PC-3 (cell line): ENCODE results near the gene DEFB123. TPM values are rescaled to one million over a fixed set of nuclear protein-coding genes. Genes with fewer than 3 reads are reported as not detected.

Experiments
- ATAC-seq: fragments of 200-7000 bp; cut with Tn5 transposase; 2 replicates; pipeline ENCODE4 v1.9.1; 2020; ENCODE audit warnings: mild to moderate bottlenecking, moderate library complexity
- BruUV-seq: library from RNA; stranded (reverse); fragments of 400-500 nt; replicated peaks from 2 replicates; lab custom pipeline; 2021; lab: Mats Ljungman, UMichigan
- CTCF ChIA-PET: fragments of 300-600 bp; sonication (Branson Sonifier 250); formaldehyde crosslinking; loops from one replicate; lab custom pipeline; 2022; ENCODE audit warnings: antibody characterized with exemption; lab: Charles Lee
- POLR2A ChIA-PET: fragments of 300-600 bp; sonication (Branson Sonifier 250); formaldehyde crosslinking; loops from one replicate; lab custom pipeline; 2022; ENCODE audit warnings: antibody characterized with exemption; ENCODE audit not compliant: unreplicated experiment; lab: Charles Lee
- DNase-seq: peaks from one replicate; pipeline ENCODE4 v3.0.0-alpha.2; 2015
- H2AFZ ChIP-seq: fragments of 300-600 bp; sonication (generic); 2 replicates; pipeline ENCODE4 v1.6.0; 2016; ENCODE audit warnings: antibody characterized with exemption, low read length
- H3F3A ChIP-seq: fragments of 300-600 bp; sonication (generic); one replicate; pipeline ENCODE4 v1.6.0; 2017; ENCODE audit warnings: antibody characterized with exemption, low read length, control low read depth, mild to moderate bottlenecking; ENCODE audit not compliant: unreplicated experiment
- H3K27ac ChIP-seq: fragments of 300-600 bp; sonication (generic); 2 replicates; pipeline ENCODE4 v1.5.1; 2016; ENCODE audit warnings: mild to moderate bottlenecking, low read length
- H3K27me3 ChIP-seq: fragments of 300-600 bp; sonication (generic); 2 replicates; pipeline ENCODE4 v1.6.1; 2016; ENCODE audit warnings: low read length, mixed read lengths
- H3K36me3 ChIP-seq: fragments of 300-600 bp; sonication (generic); 2 replicates; pipeline ENCODE4 v1.6.1; 2016; ENCODE audit warnings: low read depth, mixed run types, low read length, mixed read lengths
- H3K4me1 ChIP-seq: fragments of 300-600 bp; sonication (generic); 2 replicates; pipeline ENCODE4 v1.5.1; 2016; ENCODE audit warnings: low read length; ENCODE audit not compliant: insufficient read depth
- H3K4me2 ChIP-seq: fragments of 300-600 bp; sonication (generic); 2 replicates; pipeline ENCODE4 v1.6.0; 2016; ENCODE audit warnings: low read length
- H3K4me3 ChIP-seq: fragments of 300-600 bp; sonication (generic); 2 replicates; pipeline ENCODE4 v1.5.1; 2016; ENCODE audit warnings: mild to moderate bottlenecking, low read length, mixed read lengths
- H3K79me2 ChIP-seq: fragments of 300-600 bp; sonication (generic); 2 replicates; pipeline ENCODE4 v1.6.1; 2017; ENCODE audit warnings: low read length, mixed read lengths
- H3K9ac ChIP-seq: fragments of 300-600 bp; sonication (generic); 2 replicates; pipeline ENCODE4 v1.6.0; 2016; ENCODE audit warnings: mild to moderate bottlenecking, low read length
- H3K9me2 ChIP-seq: fragments of 300-600 bp; sonication (generic); replicated peaks from 2 replicates; pipeline ENCODE4 v1.6.1; 2016; ENCODE audit warnings: mixed run types, low read length, mixed read lengths
- H3K9me3 ChIP-seq: fragments of 300-600 bp; sonication (generic); 2 replicates; pipeline ENCODE4 v1.6.1; 2016; ENCODE audit warnings: low read length, mixed read lengths
- H4K20me1 ChIP-seq: fragments of 300-600 bp; sonication (generic); 2 replicates; pipeline ENCODE4 v1.6.1; 2016; ENCODE audit warnings: low read length, mixed read lengths
- CTCF ChIP-seq: fragments of 300-600 bp; sonication (generic); conservative IDR thresholded peaks from 2 replicates; pipeline ENCODE4 v1.5.1; 2017; ENCODE audit warnings: antibody characterized with exemption, low read depth, mild to moderate bottlenecking, low read length
- EZH2 ChIP-seq: fragments of 300-600 bp; sonication (generic); IDR thresholded peaks from one replicate; pipeline ENCODE4 v1.6.1; 2017; ENCODE audit warnings: antibody characterized with exemption, mild to moderate bottlenecking, low read length; ENCODE audit not compliant: unreplicated experiment
- EZH2phosphoT487 ChIP-seq: fragments of 300-600 bp; sonication (generic); IDR thresholded peaks from 2 replicates; pipeline ENCODE4 v1.6.1; 2018; ENCODE audit warnings: mild to moderate bottlenecking, antibody characterized with exemption, low read length, borderline replicate concordance
- intact Hi-C: fragments of 100-400 bp; cut with micrococcal nuclease; formaldehyde crosslinking; loops from 2 replicates; pipeline ENCODE4 v1.9.0; 2023
- total RNA-seq: library from RNA; depleted of rRNA; stranded (reverse); fragments of >200 nt; gene quantifications from 2 replicates; pipeline ENCODE4 v1.2.3, GENCODE V29; 2014

Gene DEFB123
- total RNA-seq, 1 experiment from 2014 or later = not detected

GRCh38 chr20:31472395-31473330 is 32.2 kb downstream of the DEFB123 start:
- ATAC-seq = no peak
- no TSS peak for BruUV-seq
- Histone ChIP-seq H3K4me2 (no peak overlapping the region), H4K20me1 (no peaks in the 10 kb centered on the region), H3K9me2 (no peaks in the 10 kb centered on the region), H3K9me3 (no peaks in the 10 kb centered on the region), H3K79me2 (no peaks in the 10 kb centered on the region), H3F3A (no peaks in the 10 kb centered on the region), H3K4me1 (no peaks in the 10 kb centered on the region), H3K9ac (no peak overlapping the region), H3K36me3 (no peaks in the 10 kb centered on the region), H3K27ac (no peak overlapping the region), H3K27me3 (peaks cover 35% of the 10 kb centered on the region), H3K4me3 (no peak overlapping the region), H2AFZ (no peak overlapping the region)
- TF ChIP-seq EZH2 = no peak
- no peak for TF ChIP-seq CTCF
- no peak for TF ChIP-seq EZH2phosphoT487
- intact Hi-C loops = no loop called here
- POLR2A ChIA-PET = no interaction called here
- no peak for DNase-seq
- CTCF ChIA-PET = interaction anchor here (0.5 kb wide), 1 partner anchor 58 kb away, joined by 4 read pairs; no protein-coding TSS in a partner anchor

- DNase-seq = no peak
- Histone ChIP-seq H3K9me2 (no peaks in the 10 kb centered on the region), H4K20me1 (no peaks in the 10 kb centered on the region), H3K27ac (no peak overlapping the region), H3K27me3 (peaks cover 41% of the 10 kb centered on the region), H3K4me3 (no peak overlapping the region), H3K4me1 (no peaks in the 10 kb centered on the region), H3K4me2 (no peak overlapping the region), H3K9ac (no peak overlapping the region), H3K79me2 (no peaks in the 10 kb centered on the region), H3K9me3 (no peaks in the 10 kb centered on the region), H3K36me3 (no peaks in the 10 kb centered on the region), H2AFZ (no peak overlapping the region), H3F3A (no peaks in the 10 kb centered on the region)
- no peak for ATAC-seq
- POLR2A ChIA-PET = no interaction called here
- TF ChIP-seq EZH2 = no peak
- no peak for TF ChIP-seq EZH2phosphoT487
- TF ChIP-seq CTCF = no peak
- no TSS peak for BruUV-seq
- intact Hi-C loops = no loop called here
- CTCF ChIA-PET = no interaction called here
Observed at GRCh38 chr20:31473331-31474096, 33.1 kb downstream of the DEFB123 start.

GRCh38 chr20:31474097-31474436 is 33.6 kb downstream of the DEFB123 start:
- Histone ChIP-seq H3K27ac (no peak overlapping the region), H3F3A (no peaks in the 10 kb centered on the region), H4K20me1 (no peaks in the 10 kb centered on the region), H2AFZ (no peak overlapping the region), H3K36me3 (no peaks in the 10 kb centered on the region), H3K79me2 (no peaks in the 10 kb centered on the region), H3K9ac (no peak overlapping the region), H3K4me1 (no peaks in the 10 kb centered on the region), H3K27me3 (peaks cover 43% of the 10 kb centered on the region), H3K9me2 (no peaks in the 10 kb centered on the region), H3K4me2 (no peak overlapping the region), H3K4me3 (no peak overlapping the region), H3K9me3 (no peaks in the 10 kb centered on the region)
- intact Hi-C loops = no loop called here
- no TSS peak for BruUV-seq
- POLR2A ChIA-PET = no interaction called here
- DNase-seq = no peak
- no peak for ATAC-seq
- TF ChIP-seq EZH2phosphoT487 (no peak), CTCF (no peak), EZH2 (no peak)
- CTCF ChIA-PET = no interaction called here
